Activated T-cell treated with anti-CD3 and anti-CD28 coated beads for 24 hours (primary cell): ENCODE data around the gene EPHA5.

Source experiments
- DNase-seq: peaks from one replicate; pipeline ENCODE4 v3.0.0-alpha.2; 2020; ENCODE audit warnings: low read depth

The EPHA5 gene

GRCh38 chr4:65670331-65671031 lies at the start of gene EPHA5:
Gene EPHA5, minus strand, starts transcription at chr4:65670489. Its CDS starts 747 bp downstream, at chr4:65669742.
- DNase-seq = no peak

GRCh38 chr4:65719635-65720034 lies 49.3 kb upstream of the EPHA5 start:
- DNase-seq = no peak

- DNase-seq = no peak
Measured at GRCh38 chr4:65698631-65699030, 28.3 kb upstream of the EPHA5 start.

GRCh38 chr4:65696436-65696835 lies 26.1 kb upstream of the EPHA5 start:
- no peak for DNase-seq

GRCh38 chr4:65671372-65671771 lies 1.1 kb upstream of the EPHA5 start:
- DNase-seq = no peak

GRCh38 chr4:65670020-65670330 lies 314 bp downstream of the EPHA5 start:
- DNase-seq = no peak

GRCh38 chr4:65669111-65670019 lies 924 bp downstream of the EPHA5 start:
- DNase-seq = no peak

GRCh38 chr4:65668201-65669089 lies 1.8 kb downstream of the EPHA5 start:
- DNase-seq = no peak

- no peak for DNase-seq
Measured at GRCh38 chr4:65667506-65668041, 2.7 kb downstream of the EPHA5 start.

GRCh38 chr4:65665771-65666523 lies 4.3 kb downstream of the EPHA5 start:
- DNase-seq = no peak

GRCh38 chr4:65661471-65661870 lies 8.8 kb downstream of the EPHA5 start:
- DNase-seq = no peak

- DNase-seq = no peak
Measured at GRCh38 chr4:65658117-65658516, 12.2 kb downstream of the EPHA5 start.

- no peak for DNase-seq
Measured at GRCh38 chr4:65656008-65656407, 14.3 kb downstream of the EPHA5 start.

- no peak for DNase-seq
Measured at GRCh38 chr4:65654976-65655375, 15.3 kb downstream of the EPHA5 start.

GRCh38 chr4:65653740-65654361 lies 16.4 kb downstream of the EPHA5 start:
- no peak for DNase-seq

GRCh38 chr4:65651751-65652150 lies 18.5 kb downstream of the EPHA5 start:
- DNase-seq = no peak

- no peak for DNase-seq
Measured at GRCh38 chr4:65651031-65651430, 19.3 kb downstream of the EPHA5 start.

- no peak for DNase-seq
Measured at GRCh38 chr4:65646136-65646535, 24.2 kb downstream of the EPHA5 start.

- no peak for DNase-seq
Measured at GRCh38 chr4:65645185-65645584, 25.1 kb downstream of the EPHA5 start.

- no peak for DNase-seq
Measured at GRCh38 chr4:65635051-65635821, 35.1 kb downstream of the EPHA5 start.
